ENCODE results near the gene SDR39U1.

GRCh38 chr14:24395609-24396582 lies 46.7 kb downstream of the SDR39U1 start:
- TF ChIP-seq POLR2A (IDR thresholded peaks at IDR 0.05; ENCODE audit: low read length) (no peak), GATA1 (IDR thresholded peaks at IDR 0.05; ENCODE audit: low read depth, low read length) (no peak)
